Measurements from ENCODE around the gene DYNAP. TPM values are rescaled to one million over a fixed set of nuclear protein-coding genes. Genes with fewer than 3 reads are reported as not detected.

DYNAP gene
- total and polyA plus RNA-seq, 2 experiments from 2014 or later: 0.69 TPM; not detected in 1

GRCh38 chr18:54555996-54556395 lies 35.0 kb upstream of the DYNAP start:
- WGBS (ENCODE audit: low lambda C conversion rate, missing lambda C conversion rate): 90% methylated on average over 1 of the region's 1 CpG
- no peaks in the 10 kb centered on the region for H3K27me3 ChIP-seq

DNA sequence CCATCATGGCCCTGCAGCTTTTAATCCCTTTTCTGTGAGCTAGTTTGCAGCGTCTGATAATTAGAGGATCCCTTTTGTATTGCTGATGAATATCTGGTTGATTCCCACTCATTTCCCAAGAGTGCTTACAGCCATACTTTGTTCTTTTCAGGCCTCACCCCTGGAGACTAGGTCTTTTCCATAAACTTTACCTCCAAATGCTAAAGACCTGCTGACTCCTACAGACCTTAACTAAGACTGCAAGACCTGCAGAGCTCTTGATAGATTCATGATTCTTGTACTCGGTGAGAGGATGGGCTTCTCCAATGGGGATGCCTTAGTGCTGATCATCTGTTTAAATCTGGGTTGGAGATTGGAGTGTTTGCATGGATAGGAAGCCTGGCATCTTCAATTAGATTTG lies 33.1 kb upstream of the DYNAP start:
- Histone ChIP-seq H3K9me3 (ENCODE audit: low read depth) (no peaks in the 10 kb centered on the region), H3K4me3 (no peak overlapping the region), H3K9me2 (replicated peaks; ENCODE audit: insufficient read depth) (no peaks in the 10 kb centered on the region), H3K27ac (no peak overlapping the region), H3K79me2 (no peaks in the 10 kb centered on the region), H3K27me3 (no peaks in the 10 kb centered on the region), H3K4me1 (ENCODE audit: insufficient read depth) (no peaks in the 10 kb centered on the region), H4K20me1 (ENCODE audit: insufficient read depth, poor library complexity, severe bottlenecking) (no peaks in the 10 kb centered on the region), H3K36me3 (replicated peaks; ENCODE audit: insufficient read depth, low read depth) (no peaks in the 10 kb centered on the region), H3K4me2 (no peak overlapping the region), H2AFZ (no peak overlapping the region)
- WGBS (ENCODE audit: low lambda C conversion rate, missing lambda C conversion rate): 73% methylated on average over 2 of the region's 2 CpGs
- DNase-seq (ENCODE audit: low spot score): no peak
- TF ChIP-seq EZH2 (IDR thresholded peaks at IDR 0.05; ENCODE audit: borderline replicate concordance): no peak
- TF ChIP-seq CTCF (IDR thresholded peaks at IDR 0.05; ENCODE audit: poor library complexity): no peak
- no peak for TF ChIP-seq EZH2phosphoT487 (IDR thresholded peaks at IDR 0.05; ENCODE audit: low read depth, severe bottlenecking, unreplicated experiment)

More at GRCh38 chr18:54555996-54556395, 35.0 kb upstream of the DYNAP start:
- H3K27ac ChIP-seq: no peak overlapping the region
- H3K9me3 ChIP-seq (ENCODE audit: low read depth): no peaks in the 10 kb centered on the region
- no peaks in the 10 kb centered on the region for H4K20me1 ChIP-seq (ENCODE audit: insufficient read depth, poor library complexity, severe bottlenecking)
- H3K36me3 ChIP-seq (replicated peaks; ENCODE audit: insufficient read depth, low read depth): no peaks in the 10 kb centered on the region
- H2AFZ ChIP-seq: no peak overlapping the region
- no peaks in the 10 kb centered on the region for H3K4me1 ChIP-seq (ENCODE audit: insufficient read depth)
- H3K4me2 ChIP-seq: no peak overlapping the region
- H3K79me2 ChIP-seq: no peaks in the 10 kb centered on the region
- no peak for DNase-seq (ENCODE audit: low spot score)
- no peak overlapping the region for H3K4me3 ChIP-seq
- no peaks in the 10 kb centered on the region for H3K9me2 ChIP-seq (replicated peaks; ENCODE audit: insufficient read depth)
- no peak for TF ChIP-seq EZH2 (IDR thresholded peaks at IDR 0.05; ENCODE audit: borderline replicate concordance)

- no peak overlapping the region for H2AFZ ChIP-seq
- WGBS (ENCODE audit: low lambda C conversion rate, missing lambda C conversion rate): 93% methylated on average over 3 of the region's 3 CpGs
- H3K9me3 ChIP-seq (ENCODE audit: low read depth): no peaks in the 10 kb centered on the region
- H3K4me3 ChIP-seq: no peak overlapping the region
- H3K27ac ChIP-seq: no peak overlapping the region
- peak; percentile 44 for DNase-seq (ENCODE audit: low spot score)
- no peaks in the 10 kb centered on the region for H3K27me3 ChIP-seq
- TF ChIP-seq EZH2 (IDR thresholded peaks at IDR 0.05; ENCODE audit: borderline replicate concordance) (no peak), CTCF (IDR thresholded peaks at IDR 0.05; ENCODE audit: poor library complexity) (peak; percentile 73)
- H3K79me2 ChIP-seq: no peaks in the 10 kb centered on the region
- no peaks in the 10 kb centered on the region for H3K9me2 ChIP-seq (replicated peaks; ENCODE audit: insufficient read depth)
- H4K20me1 ChIP-seq (ENCODE audit: insufficient read depth, poor library complexity, severe bottlenecking): no peaks in the 10 kb centered on the region
- no peaks in the 10 kb centered on the region for H3K36me3 ChIP-seq (replicated peaks; ENCODE audit: insufficient read depth, low read depth)
- H3K4me2 ChIP-seq: no peak overlapping the region
- H3K4me1 ChIP-seq (ENCODE audit: insufficient read depth): no peaks in the 10 kb centered on the region
Observed at GRCh38 chr18:54558609-54559585, 32.1 kb upstream of the DYNAP start.

DNA sequence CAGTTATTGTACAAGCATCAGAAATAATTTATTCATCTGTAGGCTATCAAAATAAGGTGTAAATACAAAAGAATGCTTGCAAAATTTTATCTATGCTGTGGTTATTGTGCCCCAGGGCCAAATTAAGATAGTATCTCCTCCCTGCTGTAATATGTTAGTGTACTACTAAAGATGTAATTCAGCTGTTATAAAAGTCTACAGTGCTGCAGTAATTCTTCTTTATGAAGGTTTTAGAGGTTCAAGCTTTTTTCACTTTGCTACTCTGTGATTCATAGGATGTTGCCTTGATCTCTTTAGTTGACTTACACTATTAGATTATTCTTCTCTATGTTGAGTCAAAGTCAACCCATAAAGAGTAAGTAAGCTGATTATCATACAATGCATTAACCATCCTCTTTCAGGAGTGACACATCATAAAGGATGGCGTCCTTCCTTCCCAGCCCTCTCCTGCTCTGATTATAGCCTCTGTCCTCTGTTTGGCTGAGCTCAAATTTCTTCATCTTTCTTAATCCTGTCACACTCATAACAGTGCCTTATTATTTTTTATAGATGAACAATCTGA lies 29.3 kb upstream of the DYNAP start:
- Histone ChIP-seq H3K4me1 (ENCODE audit: insufficient read depth) (no peaks in the 10 kb centered on the region), H3K36me3 (replicated peaks; ENCODE audit: insufficient read depth, low read depth) (no peaks in the 10 kb centered on the region), H3K4me2 (no peak overlapping the region), H2AFZ (no peak overlapping the region), H3K9me3 (ENCODE audit: low read depth) (no peaks in the 10 kb centered on the region), H3K79me2 (no peaks in the 10 kb centered on the region), H4K20me1 (ENCODE audit: insufficient read depth, poor library complexity, severe bottlenecking) (no peaks in the 10 kb centered on the region), H3K27ac (no peak overlapping the region), H3K4me3 (no peak overlapping the region), H3K27me3 (no peaks in the 10 kb centered on the region), H3K9me2 (replicated peaks; ENCODE audit: insufficient read depth) (no peaks in the 10 kb centered on the region)
- 76% methylated on average over 1 of the region's 1 CpG for WGBS (ENCODE audit: low lambda C conversion rate, missing lambda C conversion rate)
- no peak for DNase-seq (ENCODE audit: low spot score)
- no peak for TF ChIP-seq CTCF (IDR thresholded peaks at IDR 0.05; ENCODE audit: poor library complexity)
- no peak for TF ChIP-seq EZH2 (IDR thresholded peaks at IDR 0.05; ENCODE audit: borderline replicate concordance)
- TF ChIP-seq EZH2phosphoT487 (IDR thresholded peaks at IDR 0.05; ENCODE audit: low read depth, severe bottlenecking, unreplicated experiment): no peak

Measured in hepatocyte (in vitro differentiated cells).